Measurements from ENCODE around the gene COG1.

- TF ChIP-seq CTCF (IDR thresholded peaks at IDR 0.05) = no peak
- no peak for TF ChIP-seq POLR2A (IDR thresholded peaks at IDR 0.05)
- no peak for TF ChIP-seq EP300 (IDR thresholded peaks at IDR 0.05)
Measured at GRCh38 chr17:73148540-73149334, 44.1 kb upstream of the COG1 start.
